WTC11 (cell line): ENCODE data around the gene PMEPA1.

ENCODE experiments used
- ARID4B ChIP-seq: sonication (generic); formaldehyde crosslinking; IDR thresholded peaks from 2 replicates; pipeline ENCODE4 v1.8.0; 2023; ENCODE audit warnings: missing genetic modification reagents, mild to moderate bottlenecking, borderline replicate concordance
- ATF2 ChIP-seq: sonication (generic); formaldehyde crosslinking; IDR thresholded peaks from 2 replicates; pipeline ENCODE4 v1.8.1; 2022; ENCODE audit warnings: low read depth, missing genetic modification reagents, borderline replicate concordance
- ATF3 ChIP-seq: sonication (generic); formaldehyde crosslinking; conservative IDR thresholded peaks from 2 replicates; pipeline ENCODE4 v1.8.1; 2022; ENCODE audit warnings: mild to moderate bottlenecking, missing genetic modification reagents
- CTCF ChIP-seq: fragments of 200-600 bp; IDR thresholded peaks from 2 replicates; pipeline ENCODE4 v1.8.0; 2022; ENCODE audit warnings: antibody characterized with exemption
- E2F5 ChIP-seq: sonication (generic); formaldehyde crosslinking; IDR thresholded peaks from 2 replicates; pipeline ENCODE4 v1.8.1; 2022; ENCODE audit warnings: mild to moderate bottlenecking, moderate library complexity, missing genetic modification reagents
- EMX1 ChIP-seq: fragments of 250-450 bp; sonication (Bioruptor Pico); IDR thresholded peaks from 2 replicates; pipeline ENCODE4 v1.8.0; 2021; ENCODE audit warnings: mild to moderate bottlenecking
- ETV6 ChIP-seq: sonication (generic); formaldehyde crosslinking; IDR thresholded peaks from 2 replicates; pipeline ENCODE4 v1.8.1; 2022; ENCODE audit warnings: mild to moderate bottlenecking, missing genetic modification reagents
- GABPB1 ChIP-seq: sonication (generic); formaldehyde crosslinking; IDR thresholded peaks from 2 replicates; pipeline ENCODE4 v1.8.1; 2023; ENCODE audit warnings: mild to moderate bottlenecking, missing genetic modification reagents
- JAZF1 ChIP-seq: fragments of 250-450 bp; sonication (Bioruptor Pico); IDR thresholded peaks from 2 replicates; pipeline ENCODE4 v1.9.0; 2021; ENCODE audit warnings: moderate library complexity, mild to moderate bottlenecking, inconsistent platforms
- MAX ChIP-seq: sonication (generic); formaldehyde crosslinking; IDR thresholded peaks from 2 replicates; pipeline ENCODE4 v1.8.0; 2022; ENCODE audit warnings: mild to moderate bottlenecking, missing genetic modification reagents
- SP1 ChIP-seq: sonication (generic); formaldehyde crosslinking; conservative IDR thresholded peaks from 2 replicates; pipeline ENCODE4 v1.8.1; 2022; ENCODE audit warnings: missing genetic modification reagents
- TCF7 ChIP-seq: sonication (generic); formaldehyde crosslinking; IDR thresholded peaks from 2 replicates; pipeline ENCODE4 v1.8.0; 2022; ENCODE audit warnings: mild to moderate bottlenecking, low read depth, missing genetic modification reagents, moderate library complexity
- ZMAT4 ChIP-seq: fragments of 250-450 bp; sonication (Bioruptor Pico); IDR thresholded peaks from 2 replicates; pipeline ENCODE4 v1.9.0; 2021; ENCODE audit warnings: mild to moderate bottlenecking
- ZNF416 ChIP-seq: fragments of 250-450 bp; sonication (Bioruptor Pico); IDR thresholded peaks from 2 replicates; pipeline ENCODE4 v1.9.0; 2021; ENCODE audit warnings: mild to moderate bottlenecking, inconsistent platforms

- TF ChIP-seq CTCF (no peak), MAX (no peak), ZMAT4 (CRISPR knock-in tag) (no peak), EMX1 (CRISPR knock-in tag) (no peak), TCF7 (CRISPR knock-in tag) (no peak), SP1 (CRISPR knock-in tag) (no peak), GABPB1 (no peak), ATF3 (CRISPR knock-in tag) (no peak), ETV6 (no peak), JAZF1 (CRISPR knock-in tag) (no peak), ATF2 (CRISPR knock-in tag) (no peak), ZNF416 (CRISPR knock-in tag) (no peak), E2F5 (no peak), ARID4B (CRISPR knock-in tag) (no peak)
Measured at GRCh38 chr20:57728762-57729161, 18.9 kb upstream of the PMEPA1 start.
